ENCODE data around the gene RUNX2.

DNA sequence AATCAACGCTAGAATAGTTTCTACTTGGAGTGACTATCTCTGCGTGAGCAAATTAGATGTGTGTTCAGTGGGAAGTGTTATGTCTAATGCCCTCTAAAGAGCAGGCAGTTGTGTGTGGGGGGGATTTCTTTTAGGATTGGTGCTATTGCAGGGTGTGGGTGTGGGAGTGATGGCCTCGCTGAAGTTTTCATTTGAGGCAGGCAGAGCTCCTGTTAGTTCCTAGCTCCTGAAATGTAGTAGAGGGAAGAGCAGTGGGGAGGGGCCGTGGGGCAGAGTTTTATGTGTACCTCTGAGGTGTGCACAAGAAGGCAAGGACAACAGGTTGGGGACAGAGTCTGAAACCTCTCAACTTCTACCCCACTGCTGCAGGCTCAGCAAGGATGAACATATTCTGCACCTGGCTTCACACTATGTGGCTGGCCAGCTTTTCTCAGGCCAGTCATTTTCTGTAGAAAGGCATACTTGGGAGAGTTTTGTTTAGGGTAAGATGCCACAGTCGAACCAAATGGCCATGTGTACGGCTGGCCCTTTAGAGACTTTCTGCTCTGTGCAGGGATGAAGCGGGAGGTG, 278.8 kb downstream of the RUNX2 start:
- no peak for TF ChIP-seq POLR2A (IDR thresholded peaks at IDR 0.05)
- TF ChIP-seq, protein P1, sequence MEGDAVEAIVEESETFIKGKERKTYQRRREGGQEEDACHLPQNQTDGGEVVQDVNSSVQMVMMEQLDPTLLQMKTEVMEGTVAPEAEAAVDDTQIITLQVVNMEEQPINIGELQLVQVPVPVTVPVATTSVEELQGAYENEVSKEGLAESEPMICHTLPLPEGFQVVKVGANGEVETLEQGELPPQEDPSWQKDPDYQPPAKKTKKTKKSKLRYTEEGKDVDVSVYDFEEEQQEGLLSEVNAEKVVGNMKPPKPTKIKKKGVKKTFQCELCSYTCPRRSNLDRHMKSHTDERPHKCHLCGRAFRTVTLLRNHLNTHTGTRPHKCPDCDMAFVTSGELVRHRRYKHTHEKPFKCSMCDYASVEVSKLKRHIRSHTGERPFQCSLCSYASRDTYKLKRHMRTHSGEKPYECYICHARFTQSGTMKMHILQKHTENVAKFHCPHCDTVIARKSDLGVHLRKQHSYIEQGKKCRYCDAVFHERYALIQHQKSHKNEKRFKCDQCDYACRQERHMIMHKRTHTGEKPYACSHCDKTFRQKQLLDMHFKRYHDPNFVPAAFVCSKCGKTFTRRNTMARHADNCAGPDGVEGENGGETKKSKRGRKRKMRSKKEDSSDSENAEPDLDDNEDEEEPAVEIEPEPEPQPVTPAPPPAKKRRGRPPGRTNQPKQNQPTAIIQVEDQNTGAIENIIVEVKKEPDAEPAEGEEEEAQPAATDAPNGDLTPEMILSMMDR (IDR thresholded peaks at IDR 0.05): no peak

Data from testis (tissue), 2 donors.